Measurements from ENCODE around the gene PDE4B. TPM values are rescaled to one million over a fixed set of nuclear protein-coding genes. Genes with fewer than 3 reads are reported as not detected.

Gene PDE4B
- total RNA-seq, 3 donors from 2014 or later: 8.0 to 207 (median 54.4) TPM

DNA sequence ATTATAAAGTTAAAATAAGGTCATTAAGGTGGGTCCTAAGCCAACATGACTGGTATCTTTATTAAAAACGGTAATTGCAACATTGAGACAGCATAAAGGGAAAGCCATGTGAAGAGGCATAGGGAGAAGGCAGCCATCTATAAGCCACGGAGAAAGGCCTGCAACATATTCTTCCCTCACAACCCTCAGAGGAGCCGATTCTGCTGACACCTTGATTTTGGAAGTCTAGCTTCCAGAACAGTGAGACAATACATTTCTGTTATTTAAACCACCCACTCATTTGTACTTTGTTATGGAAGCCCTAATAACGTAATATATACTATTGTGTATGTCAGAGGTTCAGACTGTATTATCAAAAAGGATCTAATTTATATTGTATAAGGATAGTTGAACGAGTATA lies 190.8 kb downstream of the PDE4B start:
- H3K4me1 ChIP-seq: no peaks in the 10 kb centered on the region
- no peaks in the 10 kb centered on the region for H3K36me3 ChIP-seq
- TF ChIP-seq POLR2AphosphoS5 (IDR thresholded peaks at IDR 0.05) (no peak), POLR2A (IDR thresholded peaks at IDR 0.05) (no peak), CTCF (IDR thresholded peaks at IDR 0.05) (no peak)
- intact Hi-C loops (cut with DNase I; ENCODE audit: low total_unique reads): no loop called here
- H3K27me3 ChIP-seq: no peaks in the 10 kb centered on the region
- no peak overlapping the region for H3K27ac ChIP-seq
- no peak overlapping the region for H3K4me3 ChIP-seq
- no peaks in the 10 kb centered on the region for H3K9me3 ChIP-seq
- DNase-seq (ENCODE audit: low spot score in 2 of 2): no peak

DNA sequence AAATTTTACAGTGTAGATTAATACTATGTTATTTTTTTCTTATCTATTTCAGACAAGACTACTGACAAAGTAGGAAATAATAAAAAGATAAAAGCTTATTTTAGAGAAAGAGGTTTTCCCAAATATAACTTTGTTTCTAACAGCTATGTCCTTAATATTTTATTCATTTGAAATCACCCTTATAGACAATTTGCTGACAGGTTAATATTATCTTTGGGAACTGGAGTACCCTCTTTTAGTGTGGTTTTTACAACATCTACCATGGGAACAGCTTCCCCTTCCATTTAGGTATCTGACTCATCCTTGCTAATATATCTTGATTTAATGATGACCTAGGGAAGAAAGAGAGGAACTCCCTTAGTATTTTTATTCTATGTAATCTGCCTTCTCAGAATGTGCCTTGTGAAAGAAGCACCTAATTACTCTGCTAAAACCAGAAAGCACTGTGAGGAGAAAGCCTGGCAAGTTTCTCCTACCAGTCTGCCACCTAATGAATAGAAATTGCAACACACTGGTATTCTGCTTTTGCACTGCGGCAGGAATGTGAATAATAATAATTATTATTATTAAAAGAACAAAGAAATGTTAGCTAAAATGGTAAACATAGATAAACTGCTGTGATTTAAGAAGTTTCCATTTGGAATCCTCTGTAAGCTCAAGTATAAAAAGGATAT lies 192.8 kb downstream of the PDE4B start:
- DNase-seq (ENCODE audit: low spot score in 2 of 2): no peak

GRCh38 chr1:65986146-65986545 lies 193.5 kb downstream of the PDE4B start:
- Histone ChIP-seq H3K4me1 (no peaks in the 10 kb centered on the region), H3K27ac (no peak overlapping the region)

More for the DNA sequence above, 192.8 kb downstream of the PDE4B start:
- Histone ChIP-seq H3K4me3 (no peak overlapping the region), H3K4me1 (no peaks in the 10 kb centered on the region), H3K9me3 (no peaks in the 10 kb centered on the region), H3K36me3 (no peaks in the 10 kb centered on the region), H3K27ac (no peak overlapping the region), H3K27me3 (no peaks in the 10 kb centered on the region)
- intact Hi-C loops (cut with DNase I; ENCODE audit: low total_unique reads): no loop called here
- TF ChIP-seq CTCF (IDR thresholded peaks at IDR 0.05) (peak in 2 of 3 donors; percentile 12 to 29), POLR2AphosphoS5 (IDR thresholded peaks at IDR 0.05) (no peak), POLR2A (IDR thresholded peaks at IDR 0.05) (no peak)

GRCh38 chr1:65990161-65990560 lies 197.5 kb downstream of the PDE4B start:
- intact Hi-C loops (cut with DNase I; ENCODE audit: low total_unique reads): no loop called here
- Histone ChIP-seq H3K4me3 (no peak overlapping the region), H3K27ac (peak overlapping the region; percentile 29 to 64), H3K9me3 (no peaks in the 10 kb centered on the region), H3K27me3 (no peaks in the 10 kb centered on the region), H3K4me1 (no peaks in the 10 kb centered on the region), H3K36me3 (no peaks in the 10 kb centered on the region)
- no peak for DNase-seq (ENCODE audit: low spot score in 2 of 2)
- TF ChIP-seq POLR2A (IDR thresholded peaks at IDR 0.05) (no peak), POLR2AphosphoS5 (IDR thresholded peaks at IDR 0.05) (no peak), CTCF (IDR thresholded peaks at IDR 0.05) (no peak)

More at GRCh38 chr1:65986146-65986545, 193.5 kb downstream of the PDE4B start:
- H3K4me3 ChIP-seq: no peak overlapping the region
- no peaks in the 10 kb centered on the region for H3K27me3 ChIP-seq
- H3K9me3 ChIP-seq: no peaks in the 10 kb centered on the region
- TF ChIP-seq CTCF (IDR thresholded peaks at IDR 0.05) (no peak), POLR2A (IDR thresholded peaks at IDR 0.05) (no peak), POLR2AphosphoS5 (IDR thresholded peaks at IDR 0.05) (no peak)
- intact Hi-C loops (cut with DNase I; ENCODE audit: low total_unique reads): no loop called here
- DNase-seq (ENCODE audit: low spot score in 2 of 2): no peak
- no peaks in the 10 kb centered on the region for H3K36me3 ChIP-seq

GRCh38 chr1:65991694-65992093 lies 199.0 kb downstream of the PDE4B start:
- Histone ChIP-seq H3K36me3 (no peaks in the 10 kb centered on the region), H3K27me3 (no peaks in the 10 kb centered on the region), H3K4me1 (no peaks in the 10 kb centered on the region), H3K9me3 (no peaks in the 10 kb centered on the region), H3K4me3 (peak overlapping the region in 2 of 3 donors; percentile 45 to 61), H3K27ac (peak overlapping the region; percentile 64 to 82)
- intact Hi-C loops (cut with DNase I; ENCODE audit: low total_unique reads): no loop called here
- no peak for TF ChIP-seq CTCF (IDR thresholded peaks at IDR 0.05)
- TF ChIP-seq POLR2A (IDR thresholded peaks at IDR 0.05): no peak
- no peak for DNase-seq (ENCODE audit: low spot score in 2 of 2)
